NCI-H2196 (cell line): ENCODE measurements around the gene PCNX1.
"Not testable (repeated sequence)": the region's sequence is repeated elsewhere in the genome, so short reads cannot be mapped to it uniquely, and the experiment has no call there.

Source experiments
- DNase-seq: peaks from one replicate; lab custom pipeline; 2025; ENCODE audit not compliant: unreplicated experiment; lab: John Stamatoyannopoulos, UW

PCNX1 gene

GRCh38 chr14:71143381-71144290, 236.4 kb downstream of the PCNX1 start:
- DNase-seq, result no peak

GRCh38 chr14:71147335-71147734, 240.1 kb downstream of the PCNX1 start:
- not testable (repeated sequence) for DNase-seq

GRCh38 chr14:71148627-71149026, 241.4 kb downstream of the PCNX1 start:
- no peak for DNase-seq

GRCh38 chr14:71150737-71151136, 243.5 kb downstream of the PCNX1 start:
- DNase-seq, result no peak

- DNase-seq, result no peak
Observed at GRCh38 chr14:71155743-71156142, 248.5 kb downstream of the PCNX1 start.

- DNase-seq, result no peak
Observed at GRCh38 chr14:71163050-71163841, 256.0 kb downstream of the PCNX1 start.

GRCh38 chr14:71163842-71164629, 256.8 kb downstream of the PCNX1 start:
- no peak for DNase-seq
